Activated CD4-positive, alpha-beta T cell treated with anti-CD3 and anti-CD28 coated beads, Interleukin-2, amount 50 U/mL, for 1 hour (primary cell): Measurements from ENCODE around the gene OR13C3.
"Not testable (repeated sequence)": the region's sequence is repeated elsewhere in the genome, so short reads cannot be mapped to it uniquely, and the experiment has no call there.

Experiments used
- DNase-seq: peaks from one replicate; pipeline ENCODE4 v3.0.0-alpha.2; 2020

OR13C3 gene

DNA sequence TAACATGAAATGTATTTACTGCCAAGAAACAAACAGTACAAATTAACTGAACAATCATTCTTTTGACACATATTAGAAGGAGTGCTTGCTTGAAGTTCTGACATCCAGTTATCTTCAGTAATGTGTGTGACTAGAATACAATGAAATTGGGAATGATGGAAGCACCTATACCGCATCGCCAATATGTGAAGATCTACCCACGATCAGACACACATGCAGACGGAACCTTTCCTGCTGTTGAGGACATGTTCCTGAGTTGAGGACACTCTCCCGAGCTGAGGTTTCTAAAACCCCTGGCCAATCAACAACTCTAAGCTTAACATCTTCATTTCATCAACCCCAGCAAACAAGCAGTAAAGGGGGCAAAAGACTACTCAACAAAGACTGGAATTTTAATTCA is at the start of gene OR13C3:
Gene OR13C3, minus strand, starts transcription at position 101 of the 400 bp plus-strand sequence. CDS start 133 bp downstream, outside the sequence.
- no peak for DNase-seq

DNA sequence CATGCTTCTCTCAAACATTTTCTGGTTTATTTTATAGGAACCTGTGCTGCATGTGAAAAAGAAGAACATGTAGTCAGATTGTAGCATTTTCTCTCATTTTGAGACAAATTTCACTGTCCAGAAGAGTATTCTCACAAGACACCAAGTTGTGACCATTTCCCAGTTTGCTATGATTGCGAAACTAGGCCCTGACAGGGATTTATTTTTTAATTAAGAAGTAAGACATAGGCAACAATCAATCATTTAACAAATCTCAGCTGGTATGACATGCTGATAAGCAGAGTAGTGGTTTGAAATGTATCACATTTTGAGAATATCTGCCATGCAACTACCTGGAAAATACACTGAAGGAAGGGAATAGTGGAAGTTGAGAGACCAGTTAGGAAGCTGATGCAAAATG is 43.9 kb upstream of the OR13C3 start:
- no peak for DNase-seq

DNA sequence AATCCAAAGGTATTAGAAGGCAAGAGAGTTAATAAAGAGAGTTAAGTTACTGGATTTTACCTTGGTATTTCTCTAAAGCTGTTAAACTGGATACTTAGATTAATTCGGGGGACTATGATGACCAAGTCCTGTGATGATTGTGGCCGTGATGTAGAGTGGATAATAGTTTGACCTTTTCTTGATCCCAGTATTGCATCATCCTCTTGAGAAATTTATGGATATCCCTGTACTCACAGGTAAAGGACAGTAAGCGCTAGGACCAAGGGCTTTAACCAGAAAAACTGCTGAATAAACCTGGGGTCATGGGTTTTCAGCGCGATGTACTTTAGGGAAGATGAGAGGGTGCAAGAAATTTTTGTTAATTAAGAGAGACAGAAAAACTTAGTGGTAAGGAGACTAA is 40.6 kb upstream of the OR13C3 start:
- DNase-seq, result no peak

DNA sequence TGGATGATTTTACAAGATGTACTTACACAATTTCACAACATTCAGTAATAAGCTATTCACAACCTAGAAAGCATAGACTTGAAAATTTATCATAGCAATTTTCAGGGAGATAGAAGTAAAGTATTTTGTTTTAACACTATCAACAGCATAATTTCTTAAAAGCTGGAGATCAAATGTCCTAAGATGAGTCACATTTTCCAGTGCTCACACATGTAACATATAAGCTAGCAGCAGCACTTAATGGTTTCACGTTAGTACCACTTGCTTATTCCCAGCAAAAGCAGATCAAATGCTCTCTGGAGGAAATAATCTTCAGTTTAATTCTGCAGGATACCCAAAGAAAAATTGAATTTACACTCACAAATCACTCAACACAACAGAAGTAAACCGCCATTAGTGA is 38.8 kb upstream of the OR13C3 start:
- no peak for DNase-seq

DNA sequence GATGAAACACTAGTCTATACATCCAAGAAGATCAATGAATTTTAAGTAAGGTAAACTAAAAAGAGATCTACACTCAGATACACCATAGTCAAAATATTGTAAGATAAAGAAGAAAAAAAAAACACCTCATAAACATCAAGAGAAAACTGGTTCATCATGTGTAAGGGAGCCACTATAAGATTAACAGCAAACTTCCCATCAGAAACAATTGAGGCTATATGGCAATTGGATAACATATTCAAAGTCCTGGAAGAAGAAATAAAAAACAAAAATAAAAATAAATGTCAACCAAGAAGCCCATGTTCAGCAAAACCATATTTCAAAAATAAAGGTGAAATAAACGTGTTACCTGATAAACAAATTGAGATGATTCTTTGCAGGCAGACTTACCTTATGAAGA is 36.0 kb upstream of the OR13C3 start:
- no peak for DNase-seq

DNA sequence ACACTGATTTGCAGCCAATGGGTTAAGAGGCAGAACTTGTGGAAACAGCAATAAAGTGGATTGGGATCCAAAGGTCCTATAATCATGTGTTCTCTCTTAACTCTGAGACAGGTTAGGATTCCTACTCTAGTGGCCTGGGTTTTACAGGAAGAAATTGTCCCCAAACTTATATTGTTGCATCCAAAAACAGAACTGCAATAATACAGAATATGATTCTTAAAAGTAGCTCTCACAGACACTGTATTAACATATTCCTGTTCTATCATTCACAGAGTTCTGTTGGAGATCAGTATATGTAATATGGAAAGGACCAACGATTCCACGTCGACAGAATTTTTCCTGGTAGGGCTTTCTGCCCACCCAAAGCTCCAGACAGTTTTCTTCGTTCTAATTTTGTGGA is 32.2 kb upstream of the OR13C3 start, which contains the start of gene OR13C8:
Gene OR13C8, plus strand, starts transcription at position 301 of the 400 bp plus-strand sequence. Its CDS starts 0 bp downstream, at position 301.
- no peak for DNase-seq

DNA sequence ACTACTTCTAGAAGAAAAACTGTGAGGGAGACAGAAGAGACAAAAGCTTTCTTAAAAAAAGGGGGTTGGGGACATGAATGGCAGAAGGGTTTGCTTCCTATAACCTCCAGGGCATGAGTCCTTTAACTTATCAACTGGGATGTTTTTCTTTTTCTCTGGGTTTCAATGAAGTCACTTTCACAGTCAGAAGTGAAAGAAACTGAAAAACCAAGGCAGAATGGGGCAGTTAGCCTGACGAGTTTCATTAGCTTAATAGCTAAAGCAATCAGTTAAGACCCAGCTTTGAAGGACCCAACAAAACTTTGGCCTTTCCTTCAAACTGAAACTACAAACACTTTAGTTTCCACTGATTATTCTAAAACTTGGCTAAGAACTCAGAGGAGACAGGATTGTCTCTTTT is 27.7 kb upstream of the OR13C3 start:
- no peak for DNase-seq

DNA sequence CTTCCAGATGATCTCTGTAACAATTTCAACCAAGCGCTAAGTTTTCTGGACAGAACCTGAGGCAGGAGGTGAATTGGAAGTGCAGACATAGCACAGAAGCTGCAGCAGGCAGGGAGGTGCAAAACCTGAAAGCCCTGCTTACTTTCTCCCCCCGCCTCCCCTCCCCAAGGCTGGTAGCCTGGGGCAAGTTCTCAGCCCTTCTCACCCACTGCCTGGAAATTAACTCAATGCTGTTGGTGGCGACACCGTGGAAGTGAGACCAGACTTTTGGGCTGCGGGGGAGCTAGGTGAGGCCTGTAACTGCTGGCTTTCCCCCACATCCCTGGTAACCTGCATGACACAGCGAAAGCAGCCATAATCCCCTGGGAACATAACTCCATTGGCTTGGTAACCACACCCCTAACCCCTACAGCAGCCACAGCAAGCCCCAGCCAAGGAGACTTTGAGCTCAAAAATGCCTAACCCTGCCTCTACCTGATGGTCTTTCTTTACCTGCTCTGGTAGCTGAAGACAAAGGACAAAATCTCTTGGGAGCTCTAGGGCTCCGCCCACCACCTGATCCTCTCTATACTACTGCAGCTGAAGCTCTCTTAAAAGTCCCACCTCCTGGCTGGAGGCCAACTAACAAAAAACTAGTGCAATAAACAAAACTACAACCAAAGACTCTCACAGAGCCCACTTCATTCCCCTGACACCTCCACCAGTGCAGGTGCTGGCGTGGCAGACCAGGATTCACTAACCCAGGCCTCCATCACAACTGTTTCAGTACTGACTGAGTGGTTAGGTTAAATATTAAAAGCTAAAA is 20.4 kb upstream of the OR13C3 start:
- DNase-seq, result no peak

DNA sequence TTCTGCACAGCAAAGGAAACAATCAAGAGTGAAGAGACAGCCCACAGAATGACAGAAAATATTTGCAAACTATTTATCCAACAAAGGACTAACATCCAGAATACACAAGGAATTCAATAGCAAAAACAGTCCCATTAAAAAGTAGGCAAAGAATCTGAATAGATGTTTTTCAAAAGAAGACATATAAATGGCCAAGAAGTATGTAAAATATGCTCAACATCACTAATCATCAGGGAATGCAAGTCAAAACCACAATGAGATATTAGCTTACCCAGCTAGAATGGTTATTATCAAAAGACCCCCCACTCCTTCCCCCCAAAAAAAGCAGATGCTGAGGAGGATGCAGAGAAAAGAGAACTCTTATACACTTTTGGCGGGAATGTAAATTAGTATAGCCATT is 18.9 kb upstream of the OR13C3 start:
- DNase-seq, result no peak

DNA sequence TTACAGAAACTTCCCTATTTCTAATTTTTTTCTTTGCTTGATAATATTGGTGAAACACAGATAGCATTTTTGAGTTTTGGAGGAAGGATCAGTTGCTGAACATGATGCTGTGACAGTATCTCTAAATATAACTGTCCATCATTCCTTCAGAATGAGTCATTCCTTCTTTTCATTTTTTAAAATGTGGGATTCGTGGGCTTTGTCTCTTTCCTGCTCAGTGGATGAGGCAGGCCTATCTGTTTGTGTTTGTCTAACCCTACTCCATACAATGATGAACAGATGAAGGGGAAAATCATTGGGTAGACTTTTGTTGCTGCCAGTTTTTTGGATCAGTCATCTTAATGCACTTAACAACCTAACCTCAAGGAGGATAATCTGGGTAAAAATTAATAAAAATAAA is 16.6 kb upstream of the OR13C3 start:
- no peak for DNase-seq

DNA sequence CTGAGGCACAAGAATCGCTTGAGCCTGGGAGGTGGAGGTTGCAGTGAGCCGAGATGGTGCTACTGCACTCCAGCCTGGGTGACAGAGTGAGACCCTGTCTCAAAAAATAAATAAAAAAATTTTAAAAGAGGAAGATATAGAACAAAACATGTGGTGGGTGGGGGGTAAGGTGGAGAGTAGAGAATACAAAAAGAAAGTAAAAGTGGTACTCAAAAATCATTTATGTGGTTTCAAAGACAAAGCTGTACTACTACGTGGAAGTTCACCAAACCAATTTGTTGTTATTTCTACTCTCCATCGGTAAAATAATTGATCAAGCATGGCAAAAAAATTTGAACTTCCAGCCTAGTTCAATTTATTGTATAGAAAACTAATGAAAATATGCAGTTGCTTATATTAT is 8.0 kb upstream of the OR13C3 start:
- DNase-seq, result no peak

DNA sequence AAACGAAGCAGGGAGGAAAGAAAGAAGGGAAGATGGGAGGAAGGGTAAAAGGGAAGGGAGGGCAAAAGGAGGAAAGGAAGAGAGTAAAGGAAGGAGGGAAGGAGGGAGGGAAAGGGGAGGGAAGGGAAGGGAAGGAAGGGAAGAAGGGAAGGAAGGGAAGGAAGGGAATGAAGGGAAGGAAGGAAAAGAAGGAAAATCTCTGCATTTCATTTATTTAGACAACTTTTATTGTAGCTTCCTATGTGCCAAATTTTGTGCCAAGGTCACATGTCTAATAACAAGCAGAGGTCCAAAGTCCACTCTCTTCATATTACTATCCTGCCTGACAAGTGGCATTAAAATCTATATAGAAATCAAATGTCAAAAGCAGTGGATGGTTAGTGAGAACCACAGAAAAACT is 2.6 kb upstream of the OR13C3 start:
- DNase-seq, result no peak

DNA sequence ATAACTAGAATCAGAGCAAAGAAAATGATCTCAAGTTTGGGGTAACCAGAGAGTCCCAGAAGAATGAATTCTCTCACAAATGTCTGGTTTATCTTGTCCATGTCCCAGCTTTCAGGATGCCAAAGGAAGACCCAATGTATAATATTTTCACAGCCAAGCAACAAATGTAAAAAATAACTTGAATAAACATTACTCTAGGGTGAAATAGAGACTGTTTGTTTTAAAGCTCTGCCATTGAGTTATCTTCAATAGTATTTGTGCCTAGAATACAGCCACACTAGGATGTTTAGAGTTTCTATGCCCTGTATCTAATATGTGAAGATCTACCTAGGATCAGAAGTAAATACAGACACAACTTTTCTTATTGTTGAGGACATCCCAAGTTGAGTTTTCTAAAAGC is 9.5 kb downstream of the OR13C3 start, which contains the start of gene OR13C4:
Gene OR13C4, minus strand, starts transcription at position 101 of the 400 bp plus-strand sequence. Its CDS starts 0 bp downstream, at position 101.
- DNase-seq, result no peak

DNA sequence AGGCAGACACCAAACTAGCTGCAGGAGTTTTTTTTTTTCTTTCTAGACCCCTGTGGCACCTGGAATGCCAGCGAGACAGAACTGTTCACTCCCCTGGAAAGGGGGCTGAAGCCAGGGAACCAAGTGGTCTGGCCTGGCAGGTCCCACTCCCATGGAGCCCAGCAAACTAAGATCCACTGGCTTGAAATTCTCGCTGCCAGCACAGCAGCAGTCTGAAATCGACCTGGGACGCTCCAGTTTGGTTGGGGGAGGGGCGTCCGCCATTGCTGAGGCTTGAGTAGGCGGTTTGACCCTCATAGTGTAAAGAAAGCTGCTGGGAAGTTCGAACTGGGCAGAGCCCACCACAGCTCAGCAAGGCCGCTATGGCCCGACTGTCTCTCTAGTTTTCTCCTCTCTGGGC is 16.4 kb downstream of the OR13C3 start:
- DNase-seq, result not testable (repeated sequence)

DNA sequence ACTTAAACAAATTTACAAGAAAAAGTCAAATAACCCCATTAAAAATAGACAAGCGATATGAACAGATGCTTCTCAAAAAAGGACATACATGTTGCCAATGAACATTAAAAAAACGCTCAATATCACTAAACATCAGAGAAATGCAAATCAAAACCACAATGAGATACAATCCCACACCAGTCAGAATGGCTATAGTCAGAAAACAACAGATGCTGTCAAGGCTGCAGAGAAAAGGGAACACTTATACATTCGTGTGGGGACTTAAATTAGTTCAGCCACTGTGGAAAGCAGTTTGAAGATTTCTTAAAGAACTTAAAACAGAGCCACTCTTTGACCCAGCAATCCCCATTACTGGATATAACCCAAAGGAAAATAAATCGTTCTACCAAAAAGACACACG is 21.8 kb downstream of the OR13C3 start:
- DNase-seq, result no peak

DNA sequence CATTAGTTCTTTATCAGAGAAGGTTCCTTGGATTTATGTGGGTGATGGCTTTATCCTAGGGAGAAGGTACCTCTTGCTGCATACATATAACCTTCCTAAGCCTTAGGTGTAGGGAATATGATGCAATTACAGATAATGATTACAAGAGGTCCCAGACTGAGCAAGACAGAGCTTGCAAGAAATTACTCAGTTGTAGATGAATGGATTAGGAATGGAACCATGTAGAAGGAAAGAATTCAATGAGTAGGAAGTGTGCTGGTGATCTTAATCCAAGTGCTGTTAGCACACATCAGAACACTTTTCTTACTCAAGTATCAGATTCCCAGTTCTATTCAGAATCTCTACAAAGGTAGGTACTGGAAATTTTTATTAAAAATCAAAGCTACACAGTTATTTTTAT is 30.1 kb downstream of the OR13C3 start:
- no peak for DNase-seq

DNA sequence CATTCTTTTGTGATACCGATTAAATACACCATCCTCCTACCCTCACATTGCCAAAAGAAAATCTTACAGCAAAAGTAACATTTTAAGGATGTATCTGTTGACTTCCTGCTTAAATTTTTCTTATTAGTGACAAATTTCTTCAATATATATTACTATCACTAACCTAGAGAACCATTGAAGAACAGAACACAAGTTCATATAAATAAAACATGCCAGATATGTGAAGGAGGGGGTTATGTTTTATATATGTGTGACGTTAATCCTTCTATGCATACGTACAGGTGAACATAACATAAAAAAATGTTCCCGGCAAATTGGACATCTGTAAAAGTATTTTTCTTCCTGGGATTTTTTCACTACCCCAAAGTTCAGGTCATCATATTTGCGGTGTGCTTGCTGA is 32.7 kb downstream of the OR13C3 start, which contains the start of gene OR13F1:
Gene OR13F1, plus strand, starts transcription at position 301 of the 400 bp plus-strand sequence. Its CDS starts 0 bp downstream, at position 301.
- DNase-seq, result no peak

DNA sequence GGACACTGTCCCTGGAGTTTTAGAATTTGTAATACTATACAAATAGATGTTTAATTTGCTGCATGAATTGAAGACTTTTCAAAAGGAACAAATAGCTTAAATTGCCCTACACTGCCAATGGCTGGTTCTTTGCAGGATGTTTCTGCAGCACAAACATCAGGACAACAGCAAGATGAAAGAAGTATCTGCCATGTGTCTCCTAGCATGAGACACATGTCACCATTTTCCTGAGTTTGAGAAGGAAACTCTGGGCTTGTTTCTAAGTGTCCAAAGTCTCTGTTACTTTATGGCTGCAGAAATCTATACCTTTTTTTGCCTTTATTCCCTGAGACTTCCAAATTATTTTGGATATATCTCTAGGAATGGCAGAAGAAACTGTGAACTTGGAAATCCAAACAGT is 33.2 kb downstream of the OR13C3 start:
- no peak for DNase-seq

DNA sequence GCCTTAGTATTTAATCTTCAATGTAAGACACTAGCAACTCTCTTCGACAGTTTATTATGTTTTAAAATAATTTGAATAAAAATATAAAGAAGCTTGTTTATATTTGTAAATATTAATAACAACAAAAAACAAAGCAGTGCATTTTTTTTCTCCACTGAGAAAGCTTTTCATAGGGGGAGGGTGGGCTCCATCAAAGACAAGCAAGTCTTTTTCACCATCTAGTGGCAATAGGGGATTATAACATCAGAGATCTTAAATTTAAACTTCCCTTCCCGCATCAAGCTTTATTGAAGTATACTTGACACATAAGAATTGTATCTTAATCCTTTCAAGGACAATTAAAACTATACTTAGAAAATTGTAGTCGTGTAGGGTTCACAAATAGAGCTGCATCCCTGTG is 41.8 kb downstream of the OR13C3 start:
- DNase-seq, result no peak
